ENCODE measurements around the gene DVL1. TPM values are rescaled to one million over a fixed set of nuclear protein-coding genes. Genes with fewer than 3 reads are reported as not detected.

Gene DVL1
- total and polyA plus RNA-seq, 2 of the 13 experiments (the other 11 are each of a cell fraction or from before 2014, with no cell fraction given), result 30.8 to 60.4 TPM

- TF ChIP-seq ZBTB40 (IDR thresholded peaks at IDR 0.05) (no peak), ZBTB40 (CRISPR knock-in tag; IDR thresholded peaks at IDR 0.05) (peak; percentile 74; the same call in 1 of the 2 replicates), ZNF329 (CRISPR knock-in tag; IDR thresholded peaks at IDR 0.05; ENCODE audit: low read depth) (no peak), ZNF609 (CRISPR knock-in tag; IDR thresholded peaks at IDR 0.05; ENCODE audit: borderline replicate concordance) (peak; percentile 19; the same call in 1 of the 2 replicates), ZNF501 (CRISPR knock-in tag; IDR thresholded peaks at IDR 0.05) (peak; percentile 55; the same call in 1 of the 2 replicates), HNF4A (CRISPR knock-in tag; IDR thresholded peaks at IDR 0.05) (peak; percentile 3; the same call in 1 of the 2 replicates), ZNF770 (CRISPR knock-in tag; IDR thresholded peaks at IDR 0.05) (no peak), CCDC6 (CRISPR knock-in tag; IDR thresholded peaks at IDR 0.05) (peak; percentile 30; the same call in 1 of the 2 replicates), RFX1 (IDR thresholded peaks at IDR 0.05) (no peak), PHF8 (CRISPR knock-in tag; IDR thresholded peaks at IDR 0.05) (peak; percentile 84), KLF16 (CRISPR knock-in tag; IDR thresholded peaks at IDR 0.05) (no peak), SP5 (CRISPR knock-in tag; IDR thresholded peaks at IDR 0.05; ENCODE audit: borderline replicate concordance, low read depth) (peak; percentile 67; the same call in 1 of the 2 replicates)
These were observed 1.4 kb downstream of the DVL1 start (continued) for GRCh38 chr1:1347663-1348419.

All from HepG2 (cell line).